GM19193 (cell line): ENCODE results near the gene DIRAS2.

ENCODE experiments used
- POLR2A ChIP-seq: IDR thresholded peaks from 4 replicates; pipeline ENCODE4 v1.6.1; 2011; ENCODE audit not compliant: insufficient read depth, insufficient read length; ENCODE audit errors: extremely low read depth

The DIRAS2 gene

DNA sequence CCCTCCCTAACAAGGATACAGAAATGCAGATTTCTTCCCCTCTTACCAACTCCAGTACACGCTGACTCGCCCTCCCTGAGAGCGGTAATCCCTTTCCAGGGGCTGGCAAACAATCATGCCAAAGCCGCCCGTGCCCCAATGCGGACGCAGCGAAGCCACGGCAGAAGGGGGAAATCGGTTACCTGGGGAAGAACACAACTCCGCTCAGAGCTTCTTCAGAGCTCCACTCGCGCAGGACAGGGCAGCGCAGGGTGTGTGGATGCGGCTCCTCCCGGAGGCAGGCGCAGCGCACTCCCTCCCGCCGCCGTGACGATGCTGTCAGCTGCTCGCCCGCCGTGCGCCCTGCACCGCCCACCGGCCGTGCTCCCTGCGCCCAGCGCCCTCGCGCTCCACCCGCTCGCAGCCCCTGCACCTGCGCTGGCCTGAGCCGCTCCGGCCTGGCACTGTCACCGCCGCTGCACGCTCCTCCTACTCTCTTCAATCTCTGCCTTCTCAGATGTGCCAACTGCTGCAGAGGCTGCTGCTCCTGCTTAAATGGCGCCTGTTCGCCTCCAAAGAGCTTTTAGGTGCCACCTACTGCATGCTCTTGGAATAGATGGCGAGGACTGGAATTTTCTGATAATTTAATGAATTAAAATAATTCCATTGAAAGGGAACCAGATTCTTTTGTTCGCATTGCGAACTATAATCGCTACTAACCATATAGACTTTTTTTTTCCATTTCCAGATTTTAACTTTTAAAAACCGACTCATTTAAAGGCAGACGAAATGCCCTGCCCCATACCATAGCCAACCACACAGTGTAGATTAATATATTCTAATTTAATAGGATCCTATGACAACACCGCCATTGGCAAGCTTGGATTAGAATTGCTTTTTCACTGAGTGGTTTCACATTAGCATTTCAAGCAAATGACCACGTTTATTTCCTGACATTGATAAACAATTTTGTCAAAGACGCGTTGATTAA lies at the start of gene DIRAS2:
DIRAS2 (minus strand) TSS at position 255 of the 970 bp plus-strand sequence. CDS start 28,997 bp downstream, outside the sequence.
- TF ChIP-seq POLR2A = no peak

DNA sequence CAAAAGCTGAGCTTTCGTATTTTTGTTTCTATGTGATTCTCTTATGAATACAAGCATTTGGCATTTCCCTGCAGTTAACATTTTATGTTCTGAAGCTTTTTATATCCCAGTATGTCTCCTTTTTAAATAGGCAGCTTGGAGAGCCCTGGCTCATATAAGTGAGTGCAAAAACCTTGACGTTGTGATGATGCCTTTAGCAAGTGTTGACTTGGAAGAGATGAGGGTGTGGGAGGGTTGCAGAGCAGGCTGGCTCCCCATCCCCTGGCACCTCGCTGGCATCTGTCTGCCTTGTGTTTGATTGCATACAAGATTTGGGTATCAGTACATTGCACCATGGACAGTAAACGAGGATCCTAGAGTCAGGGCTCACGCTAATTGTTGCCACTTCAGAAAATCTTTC lies 42.1 kb upstream of the DIRAS2 start:
- TF ChIP-seq POLR2A = no peak

- TF ChIP-seq POLR2A = no peak
Observed at GRCh38 chr9:90684106-90684505, 41.5 kb upstream of the DIRAS2 start.

- TF ChIP-seq POLR2A = no peak
Observed at GRCh38 chr9:90680534-90680933, 37.9 kb upstream of the DIRAS2 start.

- TF ChIP-seq POLR2A = no peak
Observed at GRCh38 chr9:90665072-90665471, 22.4 kb upstream of the DIRAS2 start.

DNA sequence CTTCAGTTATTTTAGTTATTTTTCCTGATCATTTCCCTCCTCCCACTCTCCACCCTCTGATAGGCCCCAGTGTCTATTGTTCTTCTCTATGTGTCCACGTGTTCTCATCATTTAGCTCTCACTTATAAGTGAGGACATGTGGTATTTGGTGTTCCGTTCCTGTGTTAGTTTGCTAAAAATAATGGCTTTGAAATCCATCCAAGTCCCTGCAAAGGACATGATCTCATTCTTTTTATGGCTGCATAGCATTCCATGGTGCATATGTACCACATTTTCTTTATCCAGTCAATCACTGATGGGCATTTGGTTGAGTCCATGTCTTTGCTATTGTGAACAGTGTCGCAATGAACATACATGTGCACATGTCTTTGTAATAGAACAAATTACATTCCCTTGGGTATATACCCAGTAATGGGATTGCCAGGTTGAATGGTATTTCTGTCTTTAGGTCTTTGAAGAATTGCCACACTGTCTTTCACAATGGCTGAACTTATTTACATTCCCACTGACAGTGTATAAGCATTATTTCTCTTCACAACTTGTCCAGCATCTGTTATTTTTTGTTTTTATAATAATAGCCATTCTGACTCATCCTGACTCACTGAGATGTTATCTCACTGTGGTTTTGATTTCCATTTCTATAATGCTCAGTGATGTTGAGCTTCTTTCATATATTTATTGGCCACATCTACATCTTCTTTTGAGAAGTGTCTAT lies 17.2 kb upstream of the DIRAS2 start:
- no peak for TF ChIP-seq POLR2A

DNA sequence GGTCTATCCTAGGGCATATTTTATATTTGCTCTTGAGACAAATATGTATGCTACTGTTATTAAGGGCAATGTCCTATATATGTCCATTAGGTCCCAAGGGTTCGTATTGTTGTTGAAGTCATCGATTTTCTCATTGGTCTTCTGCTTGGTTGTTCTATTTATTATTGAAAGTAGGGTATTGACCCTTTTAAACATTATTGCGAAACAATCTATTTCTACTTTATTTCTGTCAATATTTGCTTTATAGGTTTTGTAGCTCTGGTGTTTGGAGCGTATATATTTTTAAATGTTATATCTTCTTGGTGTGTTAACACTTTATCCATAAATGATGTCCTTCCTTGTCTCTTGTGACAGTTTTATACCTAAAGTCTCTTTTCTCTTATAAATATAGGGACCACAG lies 16.2 kb upstream of the DIRAS2 start:
- TF ChIP-seq POLR2A = no peak

GRCh38 chr9:90658181-90658580 lies 15.6 kb upstream of the DIRAS2 start:
- TF ChIP-seq POLR2A = no peak

GRCh38 chr9:90651246-90651645 lies 8.6 kb upstream of the DIRAS2 start:
- no peak for TF ChIP-seq POLR2A

DNA sequence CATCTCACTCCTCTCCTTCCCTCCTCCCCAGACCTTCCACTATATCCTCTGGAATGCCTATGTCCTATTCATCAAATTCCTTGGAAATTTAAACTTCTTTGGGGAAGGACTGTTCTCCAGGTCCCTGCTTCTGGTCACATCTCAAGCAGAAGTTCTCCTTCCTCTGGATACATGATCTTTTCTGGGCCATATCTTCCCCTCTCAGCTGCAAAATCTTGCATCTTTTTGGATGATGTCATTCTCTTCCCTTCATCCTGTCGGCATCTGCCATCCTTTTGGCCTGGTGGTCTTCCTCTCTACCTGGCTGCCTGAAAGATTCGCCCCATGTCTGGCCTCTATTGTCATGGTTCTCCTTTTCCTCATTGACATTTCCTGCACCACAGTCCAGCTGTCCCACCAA lies 5.2 kb upstream of the DIRAS2 start:
- TF ChIP-seq POLR2A = no peak

- TF ChIP-seq POLR2A = no peak
Observed at GRCh38 chr9:90645721-90646120, 3.1 kb upstream of the DIRAS2 start.

DNA sequence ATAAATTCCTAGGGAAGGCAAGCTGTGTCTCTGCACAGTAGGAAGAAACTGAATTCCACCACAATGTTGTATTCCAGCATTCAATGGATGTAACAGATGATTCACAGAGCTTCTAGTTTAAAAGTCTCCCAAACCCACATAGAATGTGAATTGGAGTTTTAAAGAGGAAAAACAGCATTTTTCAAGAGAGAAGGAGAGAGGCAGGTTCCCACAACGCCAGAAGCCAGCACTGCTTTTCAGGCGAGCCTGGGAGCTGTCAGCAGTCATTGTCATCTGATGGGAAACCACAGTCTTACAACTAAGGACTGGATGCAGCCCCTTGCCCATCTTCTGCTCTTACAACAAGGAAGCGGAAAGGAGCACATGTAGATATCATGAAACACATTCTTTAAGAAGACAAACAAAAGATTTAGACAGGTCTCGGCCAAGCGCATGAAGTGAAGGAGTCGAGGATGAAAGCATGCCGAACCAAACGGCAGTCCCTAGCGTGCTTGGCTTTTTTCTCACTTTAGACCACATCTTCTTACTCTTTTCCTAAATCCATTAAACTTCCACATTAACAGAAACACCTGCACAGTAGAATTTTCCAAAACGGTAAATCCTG lies 638 bp downstream of the DIRAS2 start:
- TF ChIP-seq POLR2A = no peak

DNA sequence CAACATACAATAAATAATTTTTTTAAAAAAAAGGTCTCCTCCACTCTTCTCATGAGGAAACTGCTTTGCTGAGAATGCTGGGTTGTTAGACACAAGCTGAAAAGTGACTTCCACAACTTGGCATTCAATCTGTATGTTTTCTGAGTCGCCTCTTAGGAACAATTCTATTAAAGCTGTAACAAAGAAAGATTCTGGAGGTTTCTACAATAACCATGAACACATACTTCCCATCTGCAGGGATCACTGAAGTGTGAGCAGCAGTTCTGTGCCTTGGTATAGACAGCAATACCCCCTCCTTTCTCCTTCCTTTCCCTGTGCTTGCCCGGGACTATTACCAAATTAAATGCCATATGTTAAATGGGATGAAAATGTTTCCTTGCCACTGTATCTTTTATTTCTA lies 1.5 kb downstream of the DIRAS2 start:
- TF ChIP-seq POLR2A = no peak

DNA sequence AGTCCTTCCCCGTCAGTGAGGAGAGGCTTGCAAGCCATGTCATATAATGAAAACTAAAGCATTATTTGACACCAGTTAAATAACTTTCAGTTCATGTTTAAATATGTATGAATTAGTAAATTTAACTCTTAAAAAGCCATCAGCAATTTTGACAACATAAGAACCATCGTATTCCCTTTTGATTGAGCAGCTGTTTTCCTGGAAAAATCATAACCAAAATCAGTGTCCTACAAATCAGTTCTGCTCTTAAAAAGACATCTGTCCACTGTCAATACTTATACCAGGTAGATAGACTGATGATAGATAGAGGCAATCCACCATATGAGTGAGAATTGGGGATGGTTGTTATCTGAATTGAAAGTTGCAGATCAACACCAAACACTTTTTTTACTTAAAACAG lies 2.3 kb downstream of the DIRAS2 start:
- TF ChIP-seq POLR2A = no peak

GRCh38 chr9:90637626-90638025 lies 5.0 kb downstream of the DIRAS2 start:
- no peak for TF ChIP-seq POLR2A
